PFSK-1 (cell line): ENCODE measurements around the gene MAD1L1.

Experiments used
- FOXP2 ChIP-seq: optimal IDR thresholded peaks from 2 replicates; pipeline ENCODE3; 2011; ENCODE audit warnings: borderline replicate concordance, control low read depth, inconsistent platforms; ENCODE audit not compliant: insufficient read depth; ENCODE audit errors: extremely low read length, extremely low read depth
- POLR2AphosphoS5 ChIP-seq: IDR thresholded peaks from 2 replicates; pipeline ENCODE4 v1.6.1; 2012; ENCODE audit warnings: low read depth, mild to moderate bottlenecking, control low read depth, low read length, moderate library complexity
- SIN3A ChIP-seq: IDR thresholded peaks from 2 replicates; pipeline ENCODE4 v1.6.1; 2012; ENCODE audit warnings: mild to moderate bottlenecking, low read length, moderate library complexity, borderline replicate concordance; ENCODE audit not compliant: insufficient read depth
- TF ChIP-seq, protein P1 (sequence below), 2 experiments: IDR thresholded peaks; 2 replicates each; pipeline versions ENCODE4 v1.6.1 to v1.8.0; 2011 to 2012; ENCODE audit warnings: low read depth in 2 of 2, low read length in 2 of 2, control low read depth in 1 of 2, inconsistent platforms in 1 of 2, mild to moderate bottlenecking in 1 of 2, moderate library complexity in 1 of 2; ENCODE audit not compliant: insufficient read depth in 1 of 2

DNA sequence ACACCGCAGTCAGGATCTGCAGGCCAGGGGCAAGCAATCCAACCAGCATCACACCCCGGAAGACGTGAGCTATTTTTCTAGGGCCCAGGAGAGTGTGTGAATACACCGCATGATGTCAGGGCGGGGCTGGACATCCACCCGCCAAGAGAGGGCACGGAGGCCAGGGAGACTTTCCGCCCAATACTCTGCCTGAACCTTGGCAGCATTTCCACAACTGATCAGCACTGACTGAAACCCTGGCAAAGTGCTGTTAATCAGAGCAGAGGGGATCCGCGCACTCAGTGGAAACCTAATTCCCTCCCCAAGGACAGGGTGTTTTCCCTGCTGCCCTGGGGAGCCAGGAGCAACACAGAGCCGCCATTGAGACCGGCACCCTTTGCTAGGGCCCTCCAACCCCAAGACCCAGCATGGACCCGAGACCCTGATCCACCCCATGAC is 8.2 kb downstream of the MAD1L1 start:
- TF ChIP-seq, protein P1, sequence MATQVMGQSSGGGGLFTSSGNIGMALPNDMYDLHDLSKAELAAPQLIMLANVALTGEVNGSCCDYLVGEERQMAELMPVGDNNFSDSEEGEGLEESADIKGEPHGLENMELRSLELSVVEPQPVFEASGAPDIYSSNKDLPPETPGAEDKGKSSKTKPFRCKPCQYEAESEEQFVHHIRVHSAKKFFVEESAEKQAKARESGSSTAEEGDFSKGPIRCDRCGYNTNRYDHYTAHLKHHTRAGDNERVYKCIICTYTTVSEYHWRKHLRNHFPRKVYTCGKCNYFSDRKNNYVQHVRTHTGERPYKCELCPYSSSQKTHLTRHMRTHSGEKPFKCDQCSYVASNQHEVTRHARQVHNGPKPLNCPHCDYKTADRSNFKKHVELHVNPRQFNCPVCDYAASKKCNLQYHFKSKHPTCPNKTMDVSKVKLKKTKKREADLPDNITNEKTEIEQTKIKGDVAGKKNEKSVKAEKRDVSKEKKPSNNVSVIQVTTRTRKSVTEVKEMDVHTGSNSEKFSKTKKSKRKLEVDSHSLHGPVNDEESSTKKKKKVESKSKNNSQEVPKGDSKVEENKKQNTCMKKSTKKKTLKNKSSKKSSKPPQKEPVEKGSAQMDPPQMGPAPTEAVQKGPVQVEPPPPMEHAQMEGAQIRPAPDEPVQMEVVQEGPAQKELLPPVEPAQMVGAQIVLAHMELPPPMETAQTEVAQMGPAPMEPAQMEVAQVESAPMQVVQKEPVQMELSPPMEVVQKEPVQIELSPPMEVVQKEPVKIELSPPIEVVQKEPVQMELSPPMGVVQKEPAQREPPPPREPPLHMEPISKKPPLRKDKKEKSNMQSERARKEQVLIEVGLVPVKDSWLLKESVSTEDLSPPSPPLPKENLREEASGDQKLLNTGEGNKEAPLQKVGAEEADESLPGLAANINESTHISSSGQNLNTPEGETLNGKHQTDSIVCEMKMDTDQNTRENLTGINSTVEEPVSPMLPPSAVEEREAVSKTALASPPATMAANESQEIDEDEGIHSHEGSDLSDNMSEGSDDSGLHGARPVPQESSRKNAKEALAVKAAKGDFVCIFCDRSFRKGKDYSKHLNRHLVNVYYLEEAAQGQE (IDR thresholded peaks at IDR 0.05; ENCODE audit: insufficient read depth in 1 of 2, low read depth in 2 of 2, low read length in 2 of 2) = no peak
- no peak for TF ChIP-seq SIN3A
- TF ChIP-seq FOXP2 = no peak
- TF ChIP-seq POLR2AphosphoS5 = no peak
